Activated T-helper 1 cell treated with anti-CD3 and anti-CD28 coated beads, Interleukin-2, amount 50 U/mL, for 16 hours (primary cell): ENCODE data around the gene ARCN1.

Experiments
- DNase-seq, 2 donors: peaks; one replicate each; pipeline ENCODE4 v3.0.0-alpha.2; 2020; ENCODE audit warnings: low read depth in 1 of 2, low spot score in 1 of 2

ARCN1 gene

DNA sequence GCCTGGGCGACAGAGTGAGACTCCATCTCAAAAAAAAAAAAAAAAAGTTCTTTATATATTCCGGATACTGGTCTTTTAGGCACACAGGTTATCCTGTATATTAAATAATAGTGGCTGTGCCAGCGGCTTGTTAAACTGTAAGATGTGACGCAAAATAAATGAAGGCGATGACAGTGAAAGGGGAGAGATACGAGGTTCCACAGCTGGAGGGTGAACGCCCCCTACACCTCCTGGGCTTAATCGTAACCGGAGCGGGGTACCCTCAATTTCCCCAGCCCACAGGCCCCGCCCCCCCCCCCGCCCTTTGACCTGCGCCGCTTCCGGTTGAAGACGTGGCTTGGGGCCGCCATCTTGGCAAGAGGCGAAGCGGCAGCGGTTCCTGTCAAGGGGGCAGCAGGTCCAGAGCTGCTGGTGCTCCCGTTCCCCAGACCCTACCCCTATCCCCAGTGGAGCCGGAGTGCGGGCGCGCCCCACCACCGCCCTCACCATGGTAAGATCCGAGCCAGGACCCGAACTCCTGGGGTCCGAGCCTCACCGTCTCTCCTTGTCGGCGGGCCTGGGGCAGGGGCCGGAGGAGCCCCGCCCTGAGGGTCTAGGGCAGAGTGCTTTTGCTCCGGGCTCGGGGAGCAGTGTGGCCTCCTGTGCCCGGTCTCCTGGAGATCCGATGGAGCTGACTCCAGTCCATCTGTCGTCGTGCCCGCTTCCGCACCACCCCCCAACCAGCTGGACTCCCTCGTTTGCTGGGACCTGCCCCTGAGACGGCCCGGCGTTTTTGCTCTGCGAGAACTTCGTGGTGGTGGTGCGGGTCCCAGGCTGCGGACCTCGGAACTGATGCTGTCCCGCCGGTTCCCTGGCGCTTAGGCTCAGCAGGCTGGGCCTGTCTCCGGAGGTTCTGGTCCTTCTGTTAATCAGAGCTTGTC lies at the start of gene ARCN1:
Gene ARCN1, plus strand, starts transcription at position 349 of the 920 bp plus-strand sequence. Its CDS starts 139 bp downstream, at position 488.
- peak; percentile 48 to 68 for DNase-seq

DNA sequence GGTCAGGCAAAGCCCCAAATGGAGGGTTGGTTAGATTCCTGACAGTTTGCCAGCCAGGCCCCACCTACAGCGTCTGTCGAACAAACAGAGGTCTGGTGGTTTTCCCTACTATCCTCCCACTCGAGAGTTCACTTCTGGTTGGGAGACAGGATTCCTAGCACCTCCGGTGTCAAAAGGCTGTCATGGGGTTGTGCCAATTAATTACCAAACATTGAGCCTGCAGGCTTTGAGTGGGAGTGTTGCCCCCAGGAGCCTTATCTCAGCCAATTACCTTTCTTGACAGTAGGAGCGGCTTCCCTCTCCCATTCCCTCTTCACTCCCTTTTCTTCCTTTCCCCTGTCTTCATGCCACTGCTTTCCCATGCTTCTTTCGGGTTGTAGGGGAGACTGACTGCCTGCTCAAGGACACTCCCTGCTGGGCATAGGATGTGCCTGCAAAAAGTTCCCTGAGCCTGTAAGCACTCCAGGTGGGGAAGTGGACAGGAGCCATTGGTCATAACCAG lies 49.6 kb upstream of the ARCN1 start:
- no peak for DNase-seq

DNA sequence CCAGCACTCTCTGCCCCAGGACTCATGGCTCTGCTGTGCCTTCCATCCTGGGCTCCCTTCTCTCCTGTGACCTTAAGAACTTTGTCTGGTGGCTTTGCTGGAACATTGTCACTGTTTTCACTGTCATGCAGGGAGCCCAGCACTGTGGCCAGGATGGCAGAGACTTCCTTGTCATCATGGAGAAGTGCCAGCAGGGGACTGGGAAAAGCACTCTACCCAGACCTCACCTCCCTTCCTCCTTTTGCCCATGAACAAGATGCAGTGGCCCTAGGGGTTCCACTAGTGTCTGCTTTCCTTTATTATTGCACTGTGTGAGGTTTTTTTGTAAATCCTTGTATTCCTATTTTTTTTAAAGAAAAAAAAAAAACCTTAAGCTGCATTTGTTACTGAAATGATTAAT lies 47.9 kb upstream of the ARCN1 start:
- no peak for DNase-seq

DNA sequence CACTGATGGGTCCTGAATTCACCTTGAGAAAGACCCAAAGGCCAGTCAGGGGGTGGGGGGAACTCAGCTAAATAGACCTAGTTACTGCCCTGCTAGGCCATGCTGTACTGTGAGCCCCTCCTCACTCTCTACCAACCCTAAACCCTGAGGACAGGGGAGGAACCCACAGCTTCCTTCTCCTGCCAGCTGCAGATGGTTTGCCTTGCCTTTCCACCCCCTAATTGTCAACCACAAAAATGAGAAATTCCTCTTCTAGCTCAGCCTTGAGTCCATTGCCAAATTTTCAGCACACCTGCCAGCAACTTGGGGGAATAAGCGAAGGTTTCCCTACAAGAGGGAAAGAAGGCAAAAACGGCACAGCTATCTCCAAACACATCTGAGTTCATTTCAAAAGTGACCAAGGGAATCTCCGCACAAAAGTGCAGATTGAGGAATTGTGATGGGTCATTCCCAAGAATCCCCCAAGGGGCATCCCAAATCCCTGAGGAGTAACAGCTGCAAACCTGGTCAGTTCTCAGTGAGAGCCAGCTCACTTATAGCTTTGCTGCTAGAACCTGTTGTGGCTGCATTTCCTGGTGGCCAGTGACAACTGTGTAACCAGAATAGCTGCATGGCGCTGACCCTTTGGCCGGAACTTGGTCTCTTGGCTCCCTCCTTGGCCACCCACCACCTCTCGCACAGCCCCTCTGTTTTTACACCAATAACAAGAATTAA lies 47.3 kb upstream of the ARCN1 start:
- DNase-seq = no peak

DNA sequence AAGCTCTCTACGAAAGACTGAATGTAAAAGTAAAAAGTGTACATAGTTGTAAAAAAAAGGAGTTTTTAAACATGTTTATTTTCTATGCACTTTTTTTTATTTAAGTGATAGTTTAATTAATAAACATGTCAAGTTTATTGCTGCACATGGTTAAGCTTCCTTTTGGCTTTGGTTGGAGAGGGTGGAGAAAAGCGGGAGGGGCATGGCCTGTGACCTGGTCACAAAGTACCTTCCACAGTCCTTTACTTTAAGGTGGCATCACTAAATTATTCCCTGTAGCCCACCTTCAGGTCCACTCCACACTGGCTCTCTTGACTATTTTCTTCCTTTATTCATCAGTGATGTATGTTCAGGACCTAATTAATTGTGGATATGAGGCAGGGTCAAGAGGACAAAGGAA lies 45.5 kb upstream of the ARCN1 start:
- DNase-seq = no peak

DNA sequence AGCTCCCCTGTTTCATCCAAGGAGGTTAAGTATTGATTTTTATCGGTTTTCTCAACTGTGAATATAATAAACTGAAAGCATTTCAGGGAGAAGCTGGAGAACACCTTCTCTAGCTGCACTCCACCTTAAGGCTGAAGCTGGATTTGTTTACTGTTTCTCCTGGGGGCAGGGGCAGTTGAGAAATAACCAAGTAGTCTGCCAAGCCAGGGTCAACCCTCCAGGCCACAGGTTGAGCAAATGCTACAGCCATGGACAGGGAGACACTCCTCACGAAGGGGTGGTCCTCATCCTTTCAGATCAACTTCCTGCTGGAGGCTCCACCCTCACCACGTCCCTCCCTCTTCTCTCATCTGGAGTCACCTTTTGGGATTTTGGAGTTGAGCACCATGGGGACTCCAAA lies 45.1 kb upstream of the ARCN1 start, which contains the start of gene TTC36:
Gene TTC36, plus strand, starts transcription at position 366 of the 400 bp plus-strand sequence. Its CDS starts 21 bp downstream, at position 387.
- no peak for DNase-seq

DNA sequence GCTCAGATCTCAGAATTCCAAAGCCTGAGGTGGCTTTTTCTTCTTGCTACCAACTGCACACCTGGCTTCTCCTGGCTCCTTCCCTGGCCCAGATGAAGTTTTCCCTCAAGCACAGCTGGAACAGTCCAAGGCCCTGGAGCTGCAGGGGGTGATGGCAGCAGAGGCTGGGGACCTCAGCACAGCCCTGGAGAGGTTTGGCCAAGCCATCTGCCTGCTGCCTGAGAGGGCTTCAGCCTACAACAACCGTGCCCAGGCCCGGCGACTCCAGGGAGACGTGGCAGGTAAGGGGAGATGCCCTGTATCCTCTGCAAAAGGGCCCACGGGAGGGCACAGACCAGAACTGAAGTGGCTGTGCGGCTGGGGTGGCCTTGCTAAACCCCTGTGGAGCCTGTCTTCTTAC lies 43.7 kb upstream of the ARCN1 start:
- no peak for DNase-seq

DNA sequence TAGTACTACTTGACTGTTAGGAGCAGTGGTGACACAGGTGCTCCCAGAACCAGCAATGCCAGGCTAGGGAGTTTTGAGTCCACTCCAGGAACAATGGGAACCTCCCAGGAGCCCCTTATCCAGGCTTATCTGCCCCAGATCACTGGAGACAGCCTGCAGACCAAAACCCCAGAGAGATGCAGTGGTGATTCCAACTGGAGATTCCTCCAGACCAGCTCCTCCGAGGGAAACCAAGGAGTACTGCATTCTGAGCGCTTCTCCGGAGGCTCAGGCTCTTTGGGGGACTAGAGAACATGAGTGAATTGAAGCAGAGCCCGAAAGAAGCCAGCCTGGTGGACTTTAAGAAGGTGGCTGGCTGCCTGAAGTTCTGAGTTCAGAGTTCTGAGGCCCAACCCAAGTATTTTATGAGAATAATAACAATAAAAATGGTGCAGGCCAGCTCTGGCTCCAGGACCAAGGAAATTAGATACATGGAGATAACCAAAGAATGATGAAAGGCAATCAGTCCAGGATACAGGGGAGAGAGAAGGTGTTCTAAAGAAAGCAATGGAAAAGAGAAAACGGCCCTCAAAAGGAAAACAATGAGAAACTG lies 42.5 kb upstream of the ARCN1 start:
- DNase-seq = no peak

DNA sequence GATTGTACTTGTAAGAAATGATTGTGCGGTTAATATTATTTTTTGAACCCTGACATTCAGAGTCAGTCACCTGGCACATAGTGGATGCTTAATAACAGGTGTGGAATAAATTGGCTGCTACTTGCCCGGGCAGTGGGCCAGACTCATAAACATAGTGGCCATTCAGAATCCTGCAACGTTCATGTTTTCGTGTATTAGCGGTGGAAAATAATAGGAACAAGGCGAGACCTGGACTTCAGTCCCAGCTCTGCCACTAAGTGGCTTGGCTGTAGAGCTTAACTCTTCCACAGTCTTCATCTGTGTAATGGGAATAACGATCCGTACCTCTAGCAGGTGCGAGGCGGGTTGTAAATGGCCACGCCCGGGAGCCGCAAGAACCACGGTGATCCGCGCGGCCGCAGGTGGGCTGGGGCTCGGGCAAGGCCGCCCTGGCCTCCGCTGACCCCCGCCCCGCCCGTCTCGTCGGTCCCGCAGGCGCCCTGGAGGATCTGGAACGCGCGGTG lies 42.0 kb upstream of the ARCN1 start:
- DNase-seq = no peak

DNA sequence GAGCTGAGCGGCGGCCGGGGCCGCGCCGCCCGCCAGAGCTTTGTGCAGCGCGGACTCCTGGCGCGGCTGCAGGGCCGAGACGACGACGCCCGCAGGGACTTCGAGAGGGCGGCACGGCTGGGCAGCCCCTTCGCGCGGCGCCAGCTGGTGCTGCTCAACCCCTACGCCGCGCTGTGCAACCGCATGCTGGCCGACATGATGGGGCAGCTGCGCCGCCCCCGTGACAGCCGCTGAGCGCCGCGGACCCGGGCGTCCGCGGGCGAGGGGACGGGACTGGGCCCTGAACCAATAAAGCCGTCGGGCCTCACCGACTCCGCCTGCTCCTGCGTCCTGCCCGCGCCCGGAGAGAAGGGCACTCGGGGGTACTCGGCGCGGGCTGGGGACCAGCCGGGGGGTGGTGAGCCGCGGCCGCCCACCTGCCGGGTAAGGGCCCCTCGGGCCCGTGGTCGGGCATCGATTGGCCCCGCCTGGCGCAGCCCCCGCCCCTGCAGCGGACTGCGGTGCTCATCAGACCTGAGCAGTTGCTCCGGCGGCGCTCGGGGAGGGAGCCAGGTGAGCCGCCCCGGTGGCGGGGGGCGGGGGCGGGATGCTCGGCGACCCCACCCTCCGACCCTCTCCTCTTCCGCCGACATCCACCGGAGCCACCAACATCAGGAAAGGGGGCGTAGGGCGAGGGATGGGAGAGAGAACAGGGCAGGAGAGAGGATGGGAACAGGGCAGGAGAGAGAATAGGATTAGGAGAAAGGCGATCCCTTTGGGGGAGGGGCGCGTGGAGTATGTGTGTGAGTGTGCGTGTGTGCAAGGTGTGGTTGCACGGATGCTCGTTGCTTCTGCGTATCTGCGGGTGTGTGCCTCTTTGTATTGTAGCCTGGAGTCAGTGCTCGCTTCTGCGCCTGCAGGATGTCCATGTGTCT lies 41.3 kb upstream of the ARCN1 start, which contains the start of gene TMEM25:
Gene TMEM25, plus strand, starts transcription at position 510 of the 914 bp plus-strand sequence. CDS start 610 bp downstream, outside the sequence.
- DNase-seq = peak; percentile 46 to 59

DNA sequence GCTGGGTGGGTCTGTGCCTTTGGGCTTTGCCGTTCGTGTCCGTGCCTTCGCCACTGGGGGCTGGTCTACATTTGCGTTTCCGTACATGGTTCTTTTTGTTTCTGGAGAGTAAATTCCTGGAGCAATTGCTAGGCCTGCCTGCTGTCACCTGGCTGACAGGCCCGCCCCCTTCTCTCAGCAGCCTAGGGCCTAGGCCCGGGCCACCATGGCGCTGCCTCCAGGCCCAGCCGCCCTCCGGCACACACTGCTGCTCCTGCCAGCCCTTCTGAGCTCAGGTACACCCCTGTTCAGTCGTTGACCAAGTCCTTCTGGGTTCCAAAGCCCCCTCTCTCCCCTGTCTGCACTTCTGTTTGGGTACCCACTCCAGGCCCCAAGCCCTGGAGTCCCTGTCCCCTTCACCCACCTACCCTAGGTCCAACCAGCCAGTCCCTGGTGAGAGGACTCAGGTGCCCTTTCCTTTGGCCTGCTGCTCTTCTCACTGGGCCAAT lies 40.6 kb upstream of the ARCN1 start:
- no peak for DNase-seq

DNA sequence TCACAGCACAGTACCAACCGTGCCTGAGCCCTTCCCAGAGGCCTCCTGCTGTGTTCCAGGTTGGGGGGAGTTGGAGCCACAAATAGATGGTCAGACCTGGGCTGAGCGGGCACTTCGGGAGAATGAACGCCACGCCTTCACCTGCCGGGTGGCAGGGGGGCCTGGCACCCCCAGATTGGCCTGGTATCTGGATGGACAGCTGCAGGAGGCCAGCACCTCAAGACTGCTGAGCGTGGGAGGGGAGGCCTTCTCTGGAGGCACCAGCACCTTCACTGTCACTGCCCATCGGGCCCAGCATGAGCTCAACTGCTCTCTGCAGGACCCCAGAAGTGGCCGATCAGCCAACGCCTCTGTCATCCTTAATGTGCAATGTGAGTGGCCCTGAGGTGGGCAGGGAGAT lies 40.1 kb upstream of the ARCN1 start:
- DNase-seq = no peak

DNA sequence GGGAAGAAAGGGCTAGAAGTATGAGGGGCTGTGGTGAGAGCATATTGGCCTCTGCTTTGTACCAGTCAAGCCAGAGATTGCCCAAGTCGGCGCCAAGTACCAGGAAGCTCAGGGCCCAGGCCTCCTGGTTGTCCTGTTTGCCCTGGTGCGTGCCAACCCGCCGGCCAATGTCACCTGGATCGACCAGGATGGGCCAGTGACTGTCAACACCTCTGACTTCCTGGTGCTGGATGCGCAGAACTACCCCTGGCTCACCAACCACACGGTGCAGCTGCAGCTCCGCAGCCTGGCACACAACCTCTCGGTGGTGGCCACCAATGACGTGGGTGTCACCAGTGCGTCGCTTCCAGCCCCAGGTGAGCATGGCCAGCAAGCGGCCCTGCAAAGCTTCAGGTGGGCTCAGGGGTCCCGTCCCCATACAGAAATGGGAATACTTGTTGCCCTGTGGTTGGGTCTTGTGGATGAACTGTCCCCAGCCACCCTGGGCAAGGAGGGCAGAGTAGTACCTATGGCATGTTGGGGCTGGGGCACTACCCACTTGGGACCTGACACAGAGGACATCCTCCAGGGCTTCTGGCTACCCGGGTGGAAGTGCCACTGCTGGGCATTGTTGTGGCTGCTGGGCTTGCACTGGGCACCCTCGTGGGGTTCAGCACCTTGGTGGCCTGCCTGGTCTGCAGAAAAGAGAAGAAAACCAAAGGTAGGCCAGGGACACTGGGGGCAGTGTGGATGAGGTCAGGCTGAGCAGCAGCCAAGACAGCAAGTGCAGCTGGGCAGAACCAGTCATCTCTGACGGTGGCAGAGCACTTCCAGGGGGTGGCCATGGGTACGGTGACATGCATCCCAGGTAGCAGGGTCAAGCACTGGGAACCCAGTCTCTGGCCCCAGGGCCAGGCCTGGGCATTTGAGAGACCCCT lies 39.1 kb upstream of the ARCN1 start:
- no peak for DNase-seq

DNA sequence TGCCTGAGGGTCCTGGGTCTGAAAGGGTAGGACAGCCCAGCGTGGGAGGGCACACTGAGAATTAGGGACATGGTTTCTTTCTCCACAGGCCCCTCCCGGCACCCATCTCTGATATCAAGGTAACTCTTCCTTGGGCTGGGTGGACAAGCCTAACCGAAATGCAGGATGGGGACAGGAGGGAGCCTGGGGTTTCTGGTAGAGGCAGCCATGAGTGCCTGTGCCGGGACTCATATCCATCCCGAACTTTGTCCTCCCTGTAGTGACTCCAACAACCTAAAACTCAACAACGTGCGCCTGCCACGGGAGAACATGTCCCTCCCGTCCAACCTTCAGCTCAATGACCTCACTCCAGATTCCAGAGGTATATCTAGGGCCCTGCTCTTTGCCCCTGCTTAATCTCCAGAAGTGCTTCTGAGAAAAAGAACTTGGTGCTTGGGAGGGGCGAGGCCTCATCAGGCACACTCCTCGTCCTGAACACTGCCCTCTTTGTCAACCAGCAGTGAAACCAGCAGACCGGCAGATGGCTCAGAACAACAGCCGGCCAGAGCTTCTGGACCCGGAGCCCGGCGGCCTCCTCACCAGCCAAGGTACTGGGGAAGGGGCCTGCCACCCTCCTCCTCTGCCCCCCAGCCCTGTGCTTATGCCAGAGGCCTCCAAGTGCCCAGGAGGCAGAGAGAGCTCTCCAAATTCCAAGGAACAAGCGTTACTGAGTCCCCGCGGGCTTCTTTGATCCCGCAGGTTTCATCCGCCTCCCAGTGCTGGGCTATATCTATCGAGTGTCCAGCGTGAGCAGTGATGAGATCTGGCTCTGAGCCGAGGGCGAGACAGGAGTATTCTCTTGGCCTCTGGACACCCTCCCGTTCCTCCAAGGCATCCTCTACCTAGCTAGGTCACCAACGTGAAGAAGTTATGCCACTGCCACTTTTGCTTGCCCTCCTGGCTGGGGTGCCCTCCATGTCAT lies 38.2 kb upstream of the ARCN1 start:
- DNase-seq = no peak

DNA sequence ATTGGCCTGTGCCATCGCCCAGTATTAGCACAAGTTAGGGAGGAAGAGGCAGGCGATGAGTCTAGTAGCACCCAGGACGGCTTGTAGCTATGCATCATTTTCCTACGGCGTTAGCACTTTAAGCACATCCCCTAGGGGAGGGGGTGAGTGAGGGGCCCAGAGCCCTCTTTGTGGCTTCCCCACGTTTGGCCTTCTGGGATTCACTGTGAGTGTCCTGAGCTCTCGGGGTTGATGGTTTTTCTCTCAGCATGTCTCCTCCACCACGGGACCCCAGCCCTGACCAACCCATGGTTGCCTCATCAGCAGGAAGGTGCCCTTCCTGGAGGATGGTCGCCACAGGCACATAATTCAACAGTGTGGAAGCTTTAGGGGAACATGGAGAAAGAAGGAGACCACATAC lies 36.9 kb upstream of the ARCN1 start:
- no peak for DNase-seq

DNA sequence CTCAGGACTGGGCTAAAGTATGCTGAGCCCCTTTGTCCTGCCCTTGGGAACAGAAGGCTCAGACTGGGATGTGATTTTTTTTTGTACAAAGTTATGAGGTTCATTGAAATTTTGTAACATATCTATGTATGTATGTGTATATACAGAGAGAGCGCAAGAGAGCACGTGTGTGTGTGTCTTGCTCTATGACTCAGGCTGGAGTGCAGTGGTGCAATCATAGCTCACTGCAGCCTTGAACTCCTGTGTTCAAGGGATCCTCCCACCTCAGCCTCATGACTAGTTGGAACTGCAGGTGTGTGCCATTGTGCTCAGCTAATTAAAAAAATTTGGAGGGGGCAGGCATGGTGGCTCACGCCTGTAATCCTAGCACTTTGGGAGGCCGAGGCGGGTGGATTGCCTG lies 35.5 kb upstream of the ARCN1 start:
- DNase-seq = no peak

DNA sequence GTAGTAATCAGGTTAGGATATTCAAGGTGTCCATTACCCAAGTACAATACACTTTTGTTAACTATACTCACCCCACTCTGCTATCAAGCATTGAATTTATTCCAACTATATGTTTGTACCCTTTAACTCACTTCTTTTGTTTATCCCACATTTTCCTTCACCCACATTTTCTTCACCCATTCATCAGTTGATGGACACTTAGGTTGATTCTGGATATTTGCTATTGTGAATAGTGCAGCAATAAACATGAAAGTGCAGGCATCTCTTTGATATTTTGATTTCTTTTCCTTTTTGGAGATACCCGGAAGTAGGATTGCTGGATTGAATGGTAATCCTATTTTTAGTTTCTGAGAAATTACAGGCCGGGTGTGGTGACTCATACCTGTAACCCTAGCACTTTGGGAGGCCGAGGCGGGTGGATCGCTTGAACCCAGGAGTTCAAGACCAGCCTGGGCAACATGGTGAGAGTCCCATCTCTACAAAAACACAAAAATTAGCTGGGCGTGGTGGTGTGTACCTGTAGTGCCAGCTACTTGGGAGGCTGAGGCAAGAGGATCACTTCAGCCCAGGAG lies 34.7 kb upstream of the ARCN1 start:
- DNase-seq = no peak
